M059J (cell line): ENCODE results near the gene TAGLN3. TPM values are rescaled to one million over a fixed set of nuclear protein-coding genes. Genes with fewer than 3 reads are reported as not detected.
A peak's percentile ranks its signal among the peaks of the same experiment; 100 is the strongest.

Experiments used
- DNase-seq: peaks from one replicate; pipeline ENCODE4 v3.0.0-alpha.2; 2012; ENCODE audit warnings: low read depth
- total RNA-seq: library from RNA; depleted of rRNA; stranded (reverse); fragments of >200 nt; shearing (Covaris generic); gene quantifications from 2 replicates; pipeline ENCODE4 v1.2.3, GENCODE V29; 2014

Gene TAGLN3
- total RNA-seq, 1 experiment from 2014 or later = 3.2 TPM

- DNase-seq = peak; percentile 100
Observed at GRCh38 chr3:111978583-111979433, 19.9 kb upstream of the TAGLN3 start, which contains the start of gene ABHD10. Gene ABHD10 (plus strand): TSS chr3:111979026. CDS start chr3:111979062, 36 bp downstream.

- DNase-seq = peak; percentile 36
Observed at GRCh38 chr3:111979434-111980038, 19.2 kb upstream of the TAGLN3 start.

GRCh38 chr3:111980716-111981456 lies 17.8 kb upstream of the TAGLN3 start:
- DNase-seq = no peak

- DNase-seq = no peak
Observed at GRCh38 chr3:111981457-111981763, 17.3 kb upstream of the TAGLN3 start.

DNA sequence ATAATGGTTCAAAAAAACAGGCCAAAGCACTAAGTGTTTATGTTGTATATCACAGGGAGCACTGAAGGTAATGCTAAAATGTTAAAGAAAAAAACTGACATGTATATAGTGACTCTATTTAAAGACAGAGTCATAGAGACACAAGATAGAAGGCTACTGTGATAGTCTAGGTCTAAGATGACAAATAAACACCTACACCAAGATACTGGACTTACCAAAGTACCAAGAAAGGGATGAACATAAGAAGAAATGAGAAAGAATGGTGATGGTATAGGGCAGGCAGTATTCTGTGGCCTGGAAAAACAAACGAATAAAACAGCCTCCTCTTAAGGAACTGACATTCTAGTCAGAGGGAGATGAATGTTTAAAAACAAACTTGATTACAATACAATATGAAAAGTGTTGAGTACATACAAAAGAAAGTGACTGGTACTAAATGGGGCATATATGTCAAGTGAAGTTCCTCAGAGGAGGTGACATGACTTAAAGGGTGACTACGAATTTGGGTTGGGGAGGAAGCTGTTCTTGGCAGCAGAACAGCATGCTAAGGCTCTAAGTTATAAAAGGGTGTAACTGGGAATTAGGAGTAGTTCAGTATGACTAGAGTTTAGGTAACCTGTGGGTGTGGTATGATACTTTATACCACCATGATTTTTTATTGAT lies 14.0 kb upstream of the TAGLN3 start:
- DNase-seq = no peak

DNA sequence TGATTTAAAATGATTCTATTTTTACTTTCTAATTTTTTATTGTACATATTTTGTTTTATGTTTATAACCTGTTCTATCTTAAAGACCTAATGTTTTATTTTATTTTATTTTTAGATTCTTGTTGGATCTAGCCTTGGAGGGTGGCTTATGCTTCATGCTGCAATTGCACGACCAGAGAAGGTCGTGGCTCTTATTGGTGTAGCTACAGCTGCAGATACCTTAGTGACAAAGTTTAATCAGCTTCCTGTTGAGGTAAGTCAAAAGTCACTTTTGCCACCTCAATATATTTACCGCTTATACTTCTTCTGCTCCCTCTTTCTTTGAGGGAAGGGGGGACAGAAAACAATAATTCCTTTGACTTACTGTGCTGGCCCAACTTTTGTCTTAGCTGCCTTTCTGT lies 11.9 kb upstream of the TAGLN3 start:
- no peak for DNase-seq

- peak; percentile 79 for DNase-seq
Observed at GRCh38 chr3:111989061-111989678, 9.6 kb upstream of the TAGLN3 start.

DNA sequence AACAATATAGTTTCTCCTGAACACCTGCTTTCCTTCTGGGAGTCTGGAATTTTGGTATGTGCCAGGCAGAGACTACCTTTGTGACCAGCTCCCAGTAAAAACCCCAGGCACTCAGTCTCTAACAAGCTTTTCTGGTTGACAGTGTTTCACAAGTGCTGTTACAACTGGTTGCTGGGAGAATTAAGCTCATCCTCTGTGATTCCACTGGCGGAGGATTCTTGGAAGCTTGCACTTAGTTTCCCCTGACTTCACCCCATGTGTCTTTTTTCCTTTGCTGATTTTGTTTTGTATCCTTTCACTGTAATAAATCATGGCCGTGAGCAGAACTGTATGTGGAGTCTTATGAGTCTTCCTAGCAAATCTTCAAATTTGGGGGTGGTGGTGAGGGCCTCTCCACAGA lies 5.7 kb upstream of the TAGLN3 start:
- no peak for DNase-seq

DNA sequence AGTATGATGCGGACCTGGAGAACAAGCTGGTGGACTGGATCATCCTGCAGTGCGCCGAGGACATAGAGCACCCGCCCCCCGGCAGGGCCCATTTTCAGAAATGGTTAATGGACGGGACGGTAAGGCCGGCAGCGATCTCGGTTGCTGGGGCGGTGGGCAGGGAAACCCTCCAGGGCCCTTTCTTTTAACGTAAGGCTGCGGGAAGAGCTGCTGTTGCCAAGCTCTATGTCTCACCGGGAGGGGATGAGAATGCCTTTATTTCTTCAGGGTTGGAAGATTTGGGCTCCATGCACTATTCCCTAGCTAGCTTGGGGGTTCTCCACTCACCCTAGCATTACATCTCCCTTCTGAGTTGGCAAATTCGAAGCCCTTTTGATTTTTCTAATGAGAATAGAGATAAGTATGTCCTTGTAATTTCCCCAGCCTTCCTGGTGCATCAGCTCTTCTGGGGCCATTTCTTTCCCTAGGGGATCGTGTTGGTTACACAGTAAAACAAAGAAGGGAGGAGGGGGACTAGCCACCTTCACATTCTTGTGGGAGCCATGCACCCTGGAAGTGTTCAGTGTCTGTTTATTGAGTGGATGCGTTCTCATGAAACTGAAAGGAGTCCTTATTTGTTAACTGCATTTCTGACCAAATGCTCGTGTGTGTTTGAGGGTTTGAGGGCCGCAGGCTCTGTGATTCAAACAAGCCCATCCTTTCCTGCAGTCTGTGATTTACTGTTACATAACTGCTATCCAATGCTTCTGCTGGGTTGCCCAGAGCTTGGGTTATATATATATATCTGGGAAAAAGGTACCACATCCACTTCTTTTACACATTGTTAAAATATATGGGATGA lies 982 bp downstream of the TAGLN3 start:
- DNase-seq = no peak

- no peak for DNase-seq
Observed at GRCh38 chr3:112000367-112000771, 1.6 kb downstream of the TAGLN3 start.

DNA sequence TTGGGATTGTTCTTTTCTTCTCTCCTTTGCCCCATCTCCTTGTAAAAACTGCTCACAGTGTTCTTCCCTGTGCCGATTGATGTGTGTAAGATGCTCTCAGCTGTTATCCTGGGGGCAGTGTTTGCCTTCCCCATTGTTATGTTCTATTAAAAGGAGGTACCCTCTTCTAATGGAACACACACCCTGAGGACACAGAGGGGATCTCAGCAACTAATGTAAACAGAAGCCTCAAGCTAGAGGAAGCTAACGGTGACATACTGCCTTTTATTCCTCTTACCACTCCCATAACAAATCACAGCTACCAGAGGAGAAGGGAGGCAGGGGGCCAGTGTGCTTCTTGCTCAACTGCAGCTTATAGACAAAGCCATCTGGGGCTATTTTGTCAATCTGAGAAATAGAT lies 2.2 kb downstream of the TAGLN3 start:
- no peak for DNase-seq

GRCh38 chr3:112001526-112001925 lies 2.8 kb downstream of the TAGLN3 start:
- no peak for DNase-seq

GRCh38 chr3:112002096-112002971 lies 3.6 kb downstream of the TAGLN3 start:
- DNase-seq = peak; percentile 79

- no peak for DNase-seq
Observed at GRCh38 chr3:112003321-112004080, 4.8 kb downstream of the TAGLN3 start.

GRCh38 chr3:112004187-112004586 lies 5.5 kb downstream of the TAGLN3 start:
- DNase-seq = no peak

DNA sequence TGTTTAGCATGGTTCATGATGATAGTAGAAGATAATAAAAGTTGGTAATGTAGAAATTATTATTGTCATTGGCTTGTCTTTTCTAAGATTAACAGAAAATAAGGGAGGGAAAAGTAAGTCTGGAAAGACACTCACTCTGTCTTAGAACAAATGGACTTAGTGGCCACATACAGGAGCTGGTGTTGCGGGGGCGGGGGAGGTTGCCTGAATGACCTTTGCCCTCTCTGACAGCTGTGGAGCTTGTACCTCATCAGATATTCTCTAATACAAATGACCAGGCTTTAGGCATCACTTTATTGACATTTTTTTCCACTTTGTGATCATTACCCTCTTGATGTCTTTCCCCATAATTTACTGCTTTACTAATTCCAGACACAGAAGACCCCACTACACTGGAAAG lies 5.9 kb downstream of the TAGLN3 start:
- no peak for DNase-seq

- DNase-seq = peak; percentile 38
Observed at GRCh38 chr3:112005091-112005672, 6.5 kb downstream of the TAGLN3 start.

DNA sequence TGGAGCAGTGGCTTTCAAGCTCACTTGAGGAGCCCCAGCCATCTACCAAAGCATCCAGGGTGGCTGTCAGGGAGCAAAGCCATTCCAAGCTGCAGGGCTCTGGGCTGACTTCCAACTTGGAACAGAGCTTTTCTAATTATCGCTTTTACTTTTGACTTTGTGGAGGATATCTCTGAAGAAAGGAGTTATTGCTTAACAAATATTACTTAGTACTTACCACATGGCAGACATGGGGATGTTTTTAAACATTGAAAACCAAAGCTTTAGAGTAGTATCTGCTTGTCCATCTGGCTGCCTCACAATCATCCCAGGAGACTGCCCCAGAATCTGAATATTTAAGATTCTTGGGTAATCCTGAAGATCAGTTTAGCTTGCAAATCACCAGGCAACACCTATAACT lies 8.9 kb downstream of the TAGLN3 start:
- peak; percentile 34 for DNase-seq

GRCh38 chr3:112009670-112010069 lies 10.9 kb downstream of the TAGLN3 start:
- no peak for DNase-seq
